ENCODE measurements around the gene MMP28.
A peak's percentile ranks its signal among the peaks of the same experiment; 100 is the strongest.

MMP28 gene

GRCh38 chr17:35795007-35795870 lies at the start of gene MMP28:
MMP28 (minus strand) TSS chr17:35795641; CDS start chr17:35795377, 264 bp downstream.
- DNase-seq (ENCODE audit: low read depth in 4 of 4, low spot score in 1 of 4) = peak in 1 of 4 experiments; percentile 37

GRCh38 chr17:35844547-35844946 lies 49.1 kb upstream of the MMP28 start:
- DNase-seq (ENCODE audit: low read depth in 4 of 4, low spot score in 1 of 4) = no peak

GRCh38 chr17:35843698-35844097 lies 48.3 kb upstream of the MMP28 start:
- no peak for DNase-seq (ENCODE audit: low read depth in 4 of 4, low spot score in 1 of 4)

- DNase-seq (ENCODE audit: low read depth in 4 of 4, low spot score in 1 of 4) = no peak
Observed at GRCh38 chr17:35842239-35842638, 46.8 kb upstream of the MMP28 start.

- no peak for DNase-seq (ENCODE audit: low read depth in 4 of 4, low spot score in 1 of 4)
Observed at GRCh38 chr17:35841505-35841904, 46.1 kb upstream of the MMP28 start.

GRCh38 chr17:35841101-35841500 lies 45.7 kb upstream of the MMP28 start:
- no peak for DNase-seq (ENCODE audit: low read depth in 4 of 4, low spot score in 1 of 4)

GRCh38 chr17:35825206-35825605 lies 29.8 kb upstream of the MMP28 start:
- no peak for DNase-seq (ENCODE audit: low read depth in 4 of 4, low spot score in 1 of 4)

GRCh38 chr17:35821308-35821707 lies 25.9 kb upstream of the MMP28 start:
- DNase-seq (ENCODE audit: low read depth in 4 of 4, low spot score in 1 of 4) = no peak

GRCh38 chr17:35819455-35819854 lies 24.0 kb upstream of the MMP28 start:
- no peak for DNase-seq (ENCODE audit: low read depth in 4 of 4, low spot score in 1 of 4)

- no peak for DNase-seq (ENCODE audit: low read depth in 4 of 4, low spot score in 1 of 4)
Observed at GRCh38 chr17:35817196-35817595, 21.8 kb upstream of the MMP28 start.

- DNase-seq (ENCODE audit: low read depth in 4 of 4, low spot score in 1 of 4) = no peak
Observed at GRCh38 chr17:35816723-35817122, 21.3 kb upstream of the MMP28 start.

- no peak for DNase-seq (ENCODE audit: low read depth in 4 of 4, low spot score in 1 of 4)
Observed at GRCh38 chr17:35812456-35812855, 17.0 kb upstream of the MMP28 start.

GRCh38 chr17:35811759-35812158 lies 16.3 kb upstream of the MMP28 start:
- no peak for DNase-seq (ENCODE audit: low read depth in 4 of 4, low spot score in 1 of 4)

GRCh38 chr17:35809855-35810461 lies 14.5 kb upstream of the MMP28 start:
- no peak for DNase-seq (ENCODE audit: low read depth in 4 of 4, low spot score in 1 of 4)

- DNase-seq (ENCODE audit: low read depth in 4 of 4, low spot score in 1 of 4) = peak; percentile 76 to 92 (median 84)
Observed at GRCh38 chr17:35808962-35809854, 13.8 kb upstream of the MMP28 start, which contains the start of gene TAF15. TAF15 (plus strand) TSS chr17:35809484; CDS start chr17:35809570, 86 bp downstream.

- DNase-seq (ENCODE audit: low read depth in 4 of 4, low spot score in 1 of 4) = no peak
Observed at GRCh38 chr17:35808240-35808961, 13.0 kb upstream of the MMP28 start.

- DNase-seq (ENCODE audit: low read depth in 4 of 4, low spot score in 1 of 4) = no peak
Observed at GRCh38 chr17:35807371-35808144, 12.1 kb upstream of the MMP28 start.

GRCh38 chr17:35804658-35805192 lies 9.3 kb upstream of the MMP28 start:
- peak in 1 of 4 experiments; percentile 24 for DNase-seq (ENCODE audit: low read depth in 4 of 4, low spot score in 1 of 4)

GRCh38 chr17:35801583-35802224 lies 6.3 kb upstream of the MMP28 start:
- no peak for DNase-seq (ENCODE audit: low read depth in 4 of 4, low spot score in 1 of 4)
